ENCODE data around the gene ARNT2.

GRCh38 chr15:80591938-80592825 is 188.0 kb downstream of the ARNT2 start:
- TF ChIP-seq SPI1 (IDR thresholded peaks at IDR 0.05; ENCODE audit: low read depth, low read length) (no peak), POLR2AphosphoS5 (IDR thresholded peaks at IDR 0.05; ENCODE audit: low read depth, low read length) (no peak), POLR2A (IDR thresholded peaks at IDR 0.05; ENCODE audit: low read depth, low read length) (no peak), POU2F2 (IDR thresholded peaks at IDR 0.05; ENCODE audit: low read depth, low read length) (no peak), PAX5 (IDR thresholded peaks at IDR 0.05; ENCODE audit: insufficient read depth, low read length, severe bottlenecking) (no peak)
